Mesenchymal stem cell (in vitro differentiated cells and primary cell): ENCODE results near the gene MMP21.

Source experiments
- DNase-seq: peaks from one replicate; pipeline ENCODE4 v3.0.0-alpha.2; 2013
- H2AFZ ChIP-seq: one replicate; pipeline ENCODE4 v1.6.1; 2013; ENCODE audit warnings: low read depth, mild to moderate bottlenecking, control low read depth, inconsistent platforms, low read length, moderate library complexity
- H2AK5ac ChIP-seq: 2 replicates; pipeline ENCODE4 v1.6.1; 2013; ENCODE audit warnings: low read length, moderate library complexity, mild to moderate bottlenecking, inconsistent platforms; ENCODE audit not compliant: severe bottlenecking
- H2BK120ac ChIP-seq: one replicate; pipeline ENCODE4 v1.6.1; 2013; ENCODE audit warnings: low read depth, mild to moderate bottlenecking, inconsistent platforms, low read length, moderate library complexity
- H2BK12ac ChIP-seq, 2 experiments: one replicate each; pipeline ENCODE4 v1.6.1; 2013; ENCODE audit warnings: inconsistent platforms in 2 of 2, low read length in 2 of 2, mild to moderate bottlenecking in 2 of 2, moderate library complexity in 2 of 2, control low read depth in 1 of 2
- H2BK15ac ChIP-seq: one replicate; pipeline ENCODE4 v1.6.1; 2013; ENCODE audit warnings: mild to moderate bottlenecking, low read depth, inconsistent platforms; ENCODE audit not compliant: poor library complexity, severe bottlenecking
- H2BK5ac ChIP-seq: 2 replicates; pipeline ENCODE4 v1.6.1; 2013; ENCODE audit warnings: low read depth, mild to moderate bottlenecking, low read length, control low read depth, inconsistent platforms; ENCODE audit not compliant: poor library complexity, severe bottlenecking
- H3K14ac ChIP-seq, 2 experiments: one replicate each; pipeline ENCODE4 v1.6.1; 2013; ENCODE audit warnings: inconsistent platforms in 2 of 2, low read length in 2 of 2, control low read depth in 1 of 2, mild to moderate bottlenecking in 1 of 2, moderate library complexity in 1 of 2
- H3K18ac ChIP-seq, 2 experiments: one replicate each; pipeline ENCODE4 v1.6.1; 2013; ENCODE audit warnings: inconsistent platforms in 2 of 2, low read length in 2 of 2, control low read depth in 1 of 2, low read depth in 1 of 2, mild to moderate bottlenecking in 1 of 2
- H3K23ac ChIP-seq, 2 experiments: one replicate each; pipeline ENCODE4 v1.6.1; 2013; ENCODE audit warnings: inconsistent platforms in 2 of 2, low read length in 2 of 2, mild to moderate bottlenecking in 2 of 2, moderate library complexity in 2 of 2, control low read depth in 1 of 2
- H3K27ac ChIP-seq: 2 replicates; pipeline ENCODE4 v1.5.1; 2013; ENCODE audit warnings: mild to moderate bottlenecking, moderate library complexity, low read length, control low read depth, inconsistent platforms; ENCODE audit not compliant: poor library complexity, severe bottlenecking
- H3K27me3 ChIP-seq, 2 experiments: 2 replicates each; pipeline versions ENCODE4 v1.6.1 to v1.7.0; 2013; ENCODE audit warnings: low read length in 2 of 2, mild to moderate bottlenecking in 2 of 2, moderate library complexity in 2 of 2, control low read depth in 1 of 2, inconsistent platforms in 1 of 2; ENCODE audit not compliant: control insufficient read depth in 1 of 2, insufficient read depth in 1 of 2
- H3K36me3 ChIP-seq, 2 experiments: 2 replicates each; pipeline versions ENCODE4 v1.6.1 to v1.7.0; 2013; ENCODE audit warnings: low read length in 2 of 2, control low read depth in 1 of 2, inconsistent platforms in 1 of 2, low read depth in 1 of 2, mild to moderate bottlenecking in 1 of 2; ENCODE audit not compliant: insufficient read depth in 2 of 2, control insufficient read depth in 1 of 2
- H3K4ac ChIP-seq, 2 experiments: one replicate each; pipeline ENCODE4 v1.6.1; 2013; ENCODE audit warnings: inconsistent platforms in 2 of 2, low read length in 2 of 2, mild to moderate bottlenecking in 2 of 2, moderate library complexity in 2 of 2, control low read depth in 1 of 2, low read depth in 1 of 2
- H3K4me1 ChIP-seq: 2 replicates; pipeline ENCODE4 v1.6.1; 2013; ENCODE audit warnings: low read depth, low read length, control low read depth; ENCODE audit not compliant: control insufficient read depth, insufficient read depth
- H3K4me2 ChIP-seq: 2 replicates; pipeline ENCODE4 v1.6.1; 2013; ENCODE audit warnings: low read length, mild to moderate bottlenecking, inconsistent platforms; ENCODE audit not compliant: poor library complexity, severe bottlenecking
- H3K4me3 ChIP-seq, 2 experiments: 2 replicates each; pipeline versions ENCODE4 v1.5.1 to v1.7.0; 2013; ENCODE audit warnings: low read length in 2 of 2, mild to moderate bottlenecking in 2 of 2, control low read depth in 1 of 2, low read depth in 1 of 2; ENCODE audit not compliant: insufficient read depth in 1 of 2
- H3K79me1 ChIP-seq: replicated peaks from 2 replicates; pipeline ENCODE4 v1.6.1; 2013; ENCODE audit warnings: mild to moderate bottlenecking, control low read depth, low read length, inconsistent platforms; ENCODE audit not compliant: poor library complexity, severe bottlenecking
- H3K9ac ChIP-seq: 2 replicates; pipeline ENCODE4 v1.7.0; 2013; ENCODE audit warnings: mild to moderate bottlenecking, low read length, moderate library complexity
- H3K9me3 ChIP-seq: 2 replicates; pipeline ENCODE4 v1.7.0; 2013; ENCODE audit warnings: mild to moderate bottlenecking, low read length; ENCODE audit not compliant: control insufficient read depth
- H4K8ac ChIP-seq: one replicate; pipeline ENCODE4 v1.6.1; 2013; ENCODE audit warnings: inconsistent platforms, mild to moderate bottlenecking, low read length, moderate library complexity
- H4K91ac ChIP-seq: one replicate; pipeline ENCODE4 v1.6.1; 2013; ENCODE audit warnings: mild to moderate bottlenecking, low read length, inconsistent platforms
- WGBS: methylation state at CpG from one replicate; pipeline ENCODE4 v1.1.7; 2013; ENCODE audit warnings: mixed read lengths; 5-methylcytosine and 5-hydroxymethylcytosine counted together

The MMP21 gene

DNA sequence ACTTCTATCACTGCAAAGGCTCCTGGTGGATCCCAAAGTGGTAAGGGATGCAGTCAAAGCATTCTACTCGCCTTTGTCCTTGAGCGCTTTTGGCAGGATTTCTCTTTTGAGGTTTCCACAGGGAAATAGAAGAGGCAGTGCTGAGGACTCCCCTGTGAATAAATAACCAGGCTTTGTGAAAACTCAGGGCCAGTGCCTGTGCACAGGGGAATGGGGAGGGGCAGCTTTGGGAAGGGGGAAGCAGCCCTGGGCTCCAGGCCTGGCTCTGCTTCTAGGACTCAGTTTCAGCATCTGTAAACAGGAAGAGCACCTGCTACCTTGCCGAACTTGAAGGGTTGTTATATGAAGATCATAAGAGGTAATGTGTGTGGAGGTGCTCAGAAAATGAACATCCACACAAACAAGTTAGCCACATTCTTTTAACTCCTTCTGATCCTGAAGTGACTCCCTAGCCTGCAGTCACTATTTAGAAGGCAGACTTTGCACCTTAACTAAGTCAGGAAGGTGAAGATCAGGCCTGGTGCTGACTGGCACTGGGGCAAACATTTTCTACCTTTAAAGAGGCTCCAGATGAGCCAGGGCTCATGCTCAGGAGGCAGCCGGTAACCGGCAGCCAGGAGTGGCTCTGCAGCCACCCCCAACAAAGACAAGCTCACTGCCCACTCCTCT is 22.5 kb upstream of the MMP21 start:
- Histone ChIP-seq H3K9me3 (no peaks in the 10 kb centered on the region), H4K8ac (no peak overlapping the region), H3K23ac (no peak overlapping the region), H2BK5ac (no peak overlapping the region), H3K27me3 (no peaks in the 10 kb centered on the region), H3K18ac (no peak overlapping the region), H3K9ac (no peak overlapping the region), H3K79me1 (peaks cover 2% of the 10 kb centered on the region), H2BK12ac (no peak overlapping the region), H3K4me2 (no peak overlapping the region), H4K91ac (no peak overlapping the region), H2BK120ac (no peak overlapping the region), H2BK15ac (no peak overlapping the region), H3K27ac (no peak overlapping the region), H2AK5ac (no peak overlapping the region), H2AFZ (no peak overlapping the region), H3K4me1 (peaks cover 22% of the 10 kb centered on the region), H3K36me3 (peaks cover 40 to 92% of the 10 kb centered on the region in 2 experiments), H3K4me3 (no peak overlapping the region), H3K4ac (no peak overlapping the region), H3K14ac (no peak overlapping the region)
- no peak for DNase-seq
- WGBS, result 97% methylated on average over 4 of the region's 5 CpGs

DNA sequence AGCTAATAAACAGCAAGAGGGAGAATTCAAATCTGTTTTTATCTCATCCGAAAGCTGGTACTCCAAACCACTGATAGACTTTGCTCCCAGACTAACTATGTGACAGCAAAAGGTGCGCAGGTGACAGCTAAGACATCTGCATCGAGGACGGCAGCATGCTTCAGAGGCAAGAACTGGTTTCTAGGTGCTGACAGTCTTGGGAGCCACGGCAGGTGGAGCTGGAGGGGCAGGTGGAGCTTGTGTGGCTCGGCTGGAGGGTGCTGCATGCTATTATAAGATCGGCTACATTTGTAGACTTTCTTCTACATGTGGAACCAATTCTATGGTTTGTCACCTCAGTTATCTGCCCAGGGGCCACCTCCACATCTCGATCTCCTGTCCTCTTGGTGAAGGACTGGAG is 21.8 kb upstream of the MMP21 start:
- H3K36me3 ChIP-seq, result peaks cover 42 to 92% of the 10 kb centered on the region in 2 experiments
- no peak overlapping the region for H3K4ac ChIP-seq
- H2BK12ac ChIP-seq, result no peak overlapping the region
- no peak overlapping the region for H3K4me2 ChIP-seq
- no peak overlapping the region for H3K18ac ChIP-seq
- H2AFZ ChIP-seq, result no peak overlapping the region
- peaks cover 4% of the 10 kb centered on the region for H3K79me1 ChIP-seq
- H2AK5ac ChIP-seq, result no peak overlapping the region
- H3K9me3 ChIP-seq, result no peaks in the 10 kb centered on the region
- H3K4me1 ChIP-seq, result peaks cover 18% of the 10 kb centered on the region
- H3K23ac ChIP-seq, result no peak overlapping the region
- no peak overlapping the region for H2BK5ac ChIP-seq
- 98% methylated on average over 8 of the region's 8 CpGs for WGBS
- H4K8ac ChIP-seq, result no peak overlapping the region
- DNase-seq, result no peak
- H3K14ac ChIP-seq, result no peak overlapping the region
- H3K27ac ChIP-seq, result no peak overlapping the region
- no peak overlapping the region for H4K91ac ChIP-seq
- H3K9ac ChIP-seq, result no peak overlapping the region
- no peak overlapping the region for H3K4me3 ChIP-seq
- H2BK15ac ChIP-seq, result no peak overlapping the region
- no peaks in the 10 kb centered on the region for H3K27me3 ChIP-seq
- no peak overlapping the region for H2BK120ac ChIP-seq

DNA sequence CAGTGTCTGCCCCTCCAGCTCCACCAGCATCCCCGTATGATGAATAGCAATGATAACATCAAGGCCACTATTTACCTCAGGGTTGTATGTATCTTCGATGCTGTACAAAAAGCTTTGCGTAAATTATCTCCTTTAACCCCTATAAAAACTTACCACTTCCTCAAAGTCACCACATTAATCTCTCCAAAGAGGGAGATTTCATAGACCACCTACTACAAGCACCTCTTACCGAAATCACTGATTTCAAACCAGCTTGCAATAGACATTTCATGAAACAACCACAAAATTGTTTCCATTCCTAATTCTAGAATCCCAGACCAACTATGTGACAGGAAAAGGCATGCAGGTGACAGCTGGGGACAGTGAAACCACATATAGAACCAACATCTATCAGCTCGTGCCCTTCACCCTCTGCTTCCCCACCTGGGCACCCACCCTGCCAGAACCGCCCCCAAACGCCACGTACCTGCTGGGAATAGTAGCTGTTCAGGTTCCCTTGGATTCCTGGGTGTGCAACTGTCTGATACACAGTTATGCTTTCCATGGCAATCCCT is 20.1 kb upstream of the MMP21 start:
- Histone ChIP-seq H3K14ac (no peak overlapping the region), H3K9ac (no peak overlapping the region), H2BK120ac (no peak overlapping the region), H4K91ac (no peak overlapping the region), H3K4me2 (no peak overlapping the region), H3K36me3 (peaks cover 42 to 88% of the 10 kb centered on the region in 2 experiments), H2AFZ (no peak overlapping the region), H3K4ac (no peak overlapping the region), H4K8ac (no peak overlapping the region), H3K4me1 (peaks cover 15% of the 10 kb centered on the region), H3K79me1 (peaks cover 4% of the 10 kb centered on the region), H3K23ac (no peak overlapping the region), H2BK5ac (no peak overlapping the region), H3K18ac (no peak overlapping the region), H3K27me3 (no peaks in the 10 kb centered on the region), H2BK12ac (no peak overlapping the region), H3K9me3 (no peaks in the 10 kb centered on the region), H2AK5ac (no peak overlapping the region), H3K4me3 (no peak overlapping the region), H3K27ac (no peak overlapping the region), H2BK15ac (no peak overlapping the region)
- 96% methylated on average over 8 of the region's 8 CpGs for WGBS
- no peak for DNase-seq

DNA sequence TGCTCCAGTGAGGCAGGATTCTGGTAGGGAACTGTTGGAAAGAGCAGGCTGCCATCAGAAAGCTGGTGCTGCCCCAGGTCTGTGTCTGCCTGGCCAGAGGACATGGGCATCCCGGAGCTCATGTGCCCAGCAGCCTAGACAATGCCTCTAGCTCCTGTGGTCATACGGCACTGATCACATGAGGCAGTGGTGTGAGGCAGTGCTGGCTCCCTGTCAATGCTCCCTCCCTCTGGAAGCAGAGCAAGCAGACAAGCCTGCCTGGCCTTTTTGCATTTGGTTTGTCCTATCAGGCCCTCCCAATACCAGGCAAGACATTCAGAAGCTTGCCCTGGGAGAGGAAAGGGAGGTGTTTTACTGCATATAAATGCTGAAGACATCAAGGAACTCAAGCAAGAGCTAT is 19.5 kb upstream of the MMP21 start:
- Histone ChIP-seq H2BK12ac (no peak overlapping the region), H3K4me1 (peaks cover 13% of the 10 kb centered on the region), H2BK15ac (no peak overlapping the region), H3K4me2 (no peak overlapping the region), H3K27me3 (no peaks in the 10 kb centered on the region), H3K18ac (no peak overlapping the region), H3K9me3 (no peaks in the 10 kb centered on the region), H4K8ac (no peak overlapping the region), H3K79me1 (peaks cover 4% of the 10 kb centered on the region), H2AFZ (no peak overlapping the region), H3K9ac (no peak overlapping the region), H3K23ac (no peak overlapping the region), H2AK5ac (no peak overlapping the region), H4K91ac (no peak overlapping the region), H2BK5ac (no peak overlapping the region), H3K4ac (no peak overlapping the region), H3K14ac (peak overlapping the region in 1 of 2 experiments; percentile 23), H3K27ac (no peak overlapping the region), H3K36me3 (peaks cover 42 to 84% of the 10 kb centered on the region in 2 experiments), H3K4me3 (no peak overlapping the region), H2BK120ac (no peak overlapping the region)
- DNase-seq, result no peak
- WGBS, result 93% methylated on average over 2 of the region's 2 CpGs
